Measurements from ENCODE around the gene PCDH20.

GRCh38 chr13:61406275-61406674 is 9.4 kb downstream of the PCDH20 start:
- TF ChIP-seq OVOL3 (tag by site-specific recombination; IDR thresholded peaks at IDR 0.05) (no peak), CTCF (tag by site-specific recombination; IDR thresholded peaks at IDR 0.05) (no peak), ELK4 (IDR thresholded peaks at IDR 0.05; ENCODE audit: borderline replicate concordance, low read depth, low read length) (no peak), ZNF16 (tag by site-specific recombination; IDR thresholded peaks at IDR 0.05; ENCODE audit: low read depth) (no peak), ZNF138 (tag by site-specific recombination; IDR thresholded peaks at IDR 0.05; ENCODE audit: borderline replicate concordance) (no peak), PRDM2 (tag by site-specific recombination; IDR thresholded peaks at IDR 0.05; ENCODE audit: borderline replicate concordance) (no peak), BCL11A (tag by site-specific recombination; IDR thresholded peaks at IDR 0.05; ENCODE audit: low read depth) (no peak), ZNF280C (tag by site-specific recombination; IDR thresholded peaks at IDR 0.05) (no peak), ZNF777 (tag by site-specific recombination; IDR thresholded peaks at IDR 0.05; ENCODE audit: borderline replicate concordance) (no peak), ZFP41 (tag by site-specific recombination; IDR thresholded peaks at IDR 0.05; ENCODE audit: borderline replicate concordance) (no peak), ZEB2 (tag by site-specific recombination; IDR thresholded peaks at IDR 0.05) (no peak)

All from HEK293 (cell line).